Endometrial microvascular endothelial cells (primary cell): ENCODE measurements around the gene DISP2. TPM values are rescaled to one million over a fixed set of nuclear protein-coding genes. Genes with fewer than 3 reads are reported as not detected.

Source experiments
- in situ Hi-C: cut with HindIII; loops from 2 replicates; pipeline ENCODE4 v1.10.0; 2017; ENCODE audit warnings: low sequenced_read_pairs, low pct_unique_long_range_greater_than_20kb; ENCODE audit errors: inconsistent ontology term
- total RNA-seq: library from RNA; depleted of rRNA; stranded (reverse); fragments of >200 nt; gene quantifications from one replicate; pipeline ENCODE4 v1.2.3, GENCODE V29; 2015; ENCODE audit errors: inconsistent ontology term

The DISP2 gene
- total RNA-seq, 1 donor from 2014 or later, result 0.46 TPM

DNA sequence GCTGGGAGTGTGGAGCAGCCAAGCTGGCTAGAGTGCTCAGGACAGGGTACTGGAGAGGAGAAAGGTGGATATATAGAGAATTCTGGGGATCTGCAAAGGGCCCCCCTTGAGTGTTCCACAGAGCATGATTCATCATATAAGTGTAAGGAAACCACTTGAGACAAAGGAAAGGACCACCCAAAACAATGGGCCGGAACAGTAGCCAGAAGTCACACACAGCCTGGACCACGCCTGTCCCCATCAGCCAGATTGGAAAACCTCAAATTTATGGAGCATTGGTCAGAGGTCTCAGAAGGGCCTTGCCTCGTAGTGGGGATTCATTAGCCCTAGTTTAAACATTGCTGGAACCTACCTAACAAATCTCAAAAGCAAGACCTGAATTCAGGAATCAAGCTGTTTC lies 19.6 kb downstream of the DISP2 start:
- in situ Hi-C loops, result no loop called here

DNA sequence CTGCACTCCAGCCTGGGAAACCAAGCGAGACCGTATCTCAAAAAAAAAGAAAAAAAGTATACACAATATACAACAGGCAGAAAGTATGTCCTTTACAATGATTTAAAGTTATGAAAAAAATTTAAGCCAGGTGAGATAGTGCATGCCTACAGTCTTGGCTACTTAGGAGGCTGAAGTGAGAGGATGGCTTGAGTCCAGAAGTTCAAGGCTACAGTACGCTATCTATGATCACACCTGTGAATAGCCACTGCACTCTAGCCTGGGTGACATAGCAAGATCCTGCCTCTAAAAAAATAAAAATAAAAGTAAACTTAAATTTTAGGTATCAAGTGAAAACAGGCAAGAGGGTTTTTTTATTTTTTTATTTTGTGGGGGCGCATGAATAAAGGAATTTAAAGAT lies 21.4 kb downstream of the DISP2 start:
- in situ Hi-C loops, result no loop called here

DNA sequence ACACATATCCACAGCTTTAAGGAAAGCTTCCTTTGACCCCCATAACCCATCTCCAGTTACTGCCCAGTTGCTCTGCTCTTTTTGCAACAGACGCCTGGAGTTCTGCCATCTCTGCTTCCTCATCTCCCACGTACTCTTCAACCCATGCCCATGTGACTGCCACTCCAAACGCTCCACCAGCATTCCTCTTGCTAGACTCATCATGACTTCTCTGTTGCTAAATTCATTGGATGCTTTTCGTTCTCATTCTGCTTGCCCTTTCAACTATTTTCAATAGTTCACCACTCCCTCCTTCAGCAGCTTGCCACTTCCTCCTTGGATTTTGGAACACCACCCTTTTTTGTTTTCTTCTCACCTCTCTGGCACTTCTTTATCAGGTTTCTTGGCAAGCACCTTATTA lies 21.8 kb downstream of the DISP2 start:
- in situ Hi-C loops, result no loop called here

DNA sequence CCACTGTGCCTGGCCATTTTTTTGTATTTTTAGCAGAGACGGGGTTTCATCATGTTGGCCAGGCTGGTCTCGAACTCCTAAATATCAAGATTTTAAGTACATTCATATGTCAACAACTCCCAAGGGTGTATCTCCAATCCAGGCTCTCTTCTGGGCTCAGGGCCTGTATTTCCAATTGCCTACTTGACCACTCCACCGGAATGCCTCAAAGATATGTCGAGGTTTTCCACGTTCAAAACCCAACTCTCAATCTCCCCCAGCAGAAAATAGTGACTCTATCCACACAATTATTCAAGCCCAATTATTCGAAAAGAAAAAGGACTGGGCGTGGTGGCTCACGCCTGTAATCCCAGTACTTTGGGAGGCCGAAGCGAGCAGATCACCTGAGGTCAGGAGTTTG lies 22.6 kb downstream of the DISP2 start:
- in situ Hi-C loops, result no loop called here

DNA sequence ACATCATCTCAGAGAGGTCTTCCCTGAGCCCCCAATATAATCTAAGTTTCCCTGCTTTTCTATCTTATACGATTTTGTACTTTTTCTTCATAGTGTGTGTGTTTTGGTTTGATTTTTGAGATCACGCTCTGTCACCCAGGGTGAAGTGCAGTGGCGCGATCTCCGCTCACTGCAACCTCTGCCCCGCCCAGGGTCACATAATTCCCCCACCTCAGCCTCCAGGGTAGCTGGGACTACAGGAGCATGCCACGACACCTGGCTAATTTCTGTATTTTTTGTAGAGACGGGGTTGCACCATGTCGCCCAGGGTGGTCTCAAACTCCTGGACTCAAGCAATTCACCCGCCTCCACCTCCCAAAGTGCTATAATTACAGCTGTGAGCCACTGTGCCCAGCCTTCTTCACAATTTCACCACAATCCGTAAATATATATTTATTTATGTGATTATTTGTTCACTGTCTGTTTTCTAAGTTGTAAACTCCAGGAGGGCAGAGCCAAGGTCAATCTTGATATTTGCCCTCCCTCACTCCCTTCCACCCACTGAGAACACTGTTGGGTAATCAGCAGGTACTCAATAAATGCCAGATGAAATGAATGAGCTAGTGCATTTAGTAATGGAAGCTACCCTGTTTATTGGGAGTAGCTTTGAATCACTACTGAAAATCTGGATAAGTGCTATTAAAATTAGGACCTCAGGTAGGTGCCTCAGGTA lies 24.0 kb downstream of the DISP2 start:
- in situ Hi-C loops, result no loop called here

DNA sequence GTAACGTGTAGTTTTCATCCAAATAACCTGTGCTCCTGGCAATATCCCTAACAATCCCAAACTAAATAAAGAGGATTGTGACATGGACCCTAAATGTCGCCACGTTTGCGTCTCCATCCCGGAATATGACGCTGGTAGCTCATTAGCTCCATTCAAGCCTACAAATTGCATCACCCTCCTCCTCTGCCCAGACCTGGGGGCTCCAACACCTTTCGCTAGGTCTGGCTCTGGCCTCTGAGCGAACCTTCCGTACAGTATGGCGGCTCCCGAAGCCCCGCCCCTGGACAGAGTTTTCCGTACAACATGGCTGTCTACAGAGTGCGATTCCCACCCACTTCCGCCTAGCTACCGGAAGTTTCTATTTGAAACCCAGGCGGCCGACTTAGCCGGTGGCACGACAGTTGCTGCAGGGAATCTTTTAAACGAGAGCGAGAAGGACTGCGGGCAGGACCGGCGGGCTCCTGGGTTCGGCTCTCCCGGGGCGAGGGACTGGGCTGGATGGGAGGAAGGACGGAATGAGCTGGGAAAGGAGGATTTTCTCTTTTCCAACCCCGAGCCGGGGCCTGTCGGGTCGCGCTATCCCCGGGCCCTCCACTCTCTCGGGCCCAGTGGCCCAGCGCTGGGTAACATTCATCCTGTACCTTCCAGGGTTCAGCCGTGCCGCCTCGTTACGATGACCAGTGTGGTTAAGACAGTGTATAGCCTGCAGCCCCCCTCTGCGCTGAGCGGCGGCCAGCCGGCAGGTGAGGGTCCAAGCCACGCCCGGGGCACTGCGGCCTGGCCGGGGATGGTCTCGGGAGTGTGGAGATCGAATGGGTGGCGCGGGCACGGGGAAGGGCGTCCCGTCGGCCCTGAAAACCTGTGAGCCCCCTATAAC lies 24.8 kb downstream of the DISP2 start, which contains the start of gene KNSTRN:
TSS of gene KNSTRN (plus strand) at position 142 of the 877 bp plus-strand sequence. CDS start at position 257, 115 bp downstream.
- in situ Hi-C loops, result no loop called here

DNA sequence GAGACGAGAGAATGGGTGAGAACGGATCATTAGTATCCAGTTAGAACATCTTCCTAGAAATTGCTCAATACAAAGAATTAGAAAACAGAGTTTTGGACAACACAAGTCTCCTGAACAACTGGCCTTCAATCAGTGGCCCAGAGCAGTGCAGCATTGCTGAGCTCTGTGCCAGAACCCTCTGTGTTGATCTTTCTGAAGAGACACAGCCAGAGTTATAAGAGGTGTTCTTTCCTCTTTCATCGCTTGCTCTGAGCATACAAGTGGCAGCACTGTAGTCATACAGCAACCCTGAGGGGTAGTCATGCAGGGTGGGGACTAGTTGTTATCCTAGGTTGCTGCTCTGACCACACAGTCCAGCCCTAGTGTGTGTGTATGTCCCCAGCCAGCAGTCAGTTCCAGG lies 28.5 kb downstream of the DISP2 start:
- in situ Hi-C loops, result no loop called here

DNA sequence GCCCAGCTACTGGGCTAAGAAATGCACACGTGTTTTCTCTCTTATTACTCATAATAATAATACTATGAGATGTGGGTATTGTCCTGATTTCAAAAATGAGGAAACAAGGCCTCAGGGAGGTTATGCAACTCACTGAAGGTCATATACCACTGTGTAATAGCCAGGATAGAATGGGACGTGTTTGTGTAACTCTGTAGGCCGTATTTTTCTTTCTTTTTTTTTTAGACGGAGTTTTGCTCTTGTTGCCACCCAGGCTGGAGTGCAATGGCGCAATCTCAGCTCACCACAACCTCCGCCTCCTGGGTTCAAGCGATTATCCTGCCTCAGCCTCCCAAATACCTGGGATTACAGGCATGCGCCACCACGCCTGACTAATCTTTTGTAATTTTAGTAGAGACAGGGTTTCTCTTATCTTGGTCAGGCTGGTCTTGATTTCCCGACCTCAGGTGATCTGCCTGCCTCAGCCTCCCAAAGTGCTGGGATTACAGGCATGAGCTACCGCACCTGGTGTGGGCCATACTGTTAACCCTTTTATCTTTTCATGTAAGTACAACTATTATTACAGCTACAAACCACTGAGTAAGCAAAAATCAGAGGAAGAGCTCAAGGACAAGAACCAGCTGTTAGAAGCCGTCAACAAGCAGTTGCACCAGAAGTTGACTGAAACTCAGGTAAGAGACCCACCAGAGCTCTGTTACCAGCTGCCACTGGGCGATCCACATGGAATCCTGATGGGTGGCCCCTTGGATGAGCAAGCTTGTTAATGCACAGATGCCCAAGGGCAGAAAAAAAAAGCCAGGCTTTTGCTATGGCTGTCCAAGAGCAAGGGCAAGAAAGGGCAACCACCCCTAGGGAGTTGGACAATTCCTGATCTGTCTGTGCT lies 31.2 kb downstream of the DISP2 start:
- in situ Hi-C loops, result no loop called here

DNA sequence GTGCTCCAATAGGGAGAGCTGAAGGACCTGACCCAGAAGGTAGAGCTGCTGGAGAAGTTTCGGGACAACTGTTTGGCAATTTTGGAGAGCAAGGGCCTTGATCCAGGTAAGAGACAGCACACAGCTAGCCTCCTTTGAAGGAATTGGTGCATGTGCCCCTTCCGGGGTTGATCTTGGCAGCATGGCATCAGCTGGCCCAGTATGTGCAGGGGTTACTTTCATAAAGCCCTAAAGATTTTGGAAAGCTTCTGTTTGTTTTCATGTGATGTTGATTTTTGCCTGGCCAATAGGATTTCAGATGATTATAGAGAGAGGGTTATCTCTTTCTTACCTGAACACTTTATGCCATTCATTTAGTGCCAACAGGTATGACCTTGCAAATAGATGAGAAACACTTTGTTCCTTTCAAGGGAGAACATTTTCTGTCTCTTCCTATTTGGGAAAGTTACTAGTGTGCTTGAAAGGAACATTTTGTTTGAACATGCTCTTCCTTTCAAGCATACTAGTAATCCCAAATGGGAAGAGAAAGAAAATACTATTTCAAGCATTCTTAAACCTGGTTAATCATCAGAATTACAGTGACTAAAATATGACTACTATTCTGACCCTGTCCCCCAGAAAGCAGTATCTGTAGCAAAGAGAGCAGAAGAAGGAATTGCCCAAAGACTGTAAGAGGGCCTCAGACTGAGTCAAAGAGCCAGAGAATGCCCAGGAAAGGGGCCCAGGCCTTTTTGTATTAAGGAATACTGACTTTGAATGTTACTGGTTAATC lies 32.0 kb downstream of the DISP2 start:
- in situ Hi-C loops, result no loop called here

DNA sequence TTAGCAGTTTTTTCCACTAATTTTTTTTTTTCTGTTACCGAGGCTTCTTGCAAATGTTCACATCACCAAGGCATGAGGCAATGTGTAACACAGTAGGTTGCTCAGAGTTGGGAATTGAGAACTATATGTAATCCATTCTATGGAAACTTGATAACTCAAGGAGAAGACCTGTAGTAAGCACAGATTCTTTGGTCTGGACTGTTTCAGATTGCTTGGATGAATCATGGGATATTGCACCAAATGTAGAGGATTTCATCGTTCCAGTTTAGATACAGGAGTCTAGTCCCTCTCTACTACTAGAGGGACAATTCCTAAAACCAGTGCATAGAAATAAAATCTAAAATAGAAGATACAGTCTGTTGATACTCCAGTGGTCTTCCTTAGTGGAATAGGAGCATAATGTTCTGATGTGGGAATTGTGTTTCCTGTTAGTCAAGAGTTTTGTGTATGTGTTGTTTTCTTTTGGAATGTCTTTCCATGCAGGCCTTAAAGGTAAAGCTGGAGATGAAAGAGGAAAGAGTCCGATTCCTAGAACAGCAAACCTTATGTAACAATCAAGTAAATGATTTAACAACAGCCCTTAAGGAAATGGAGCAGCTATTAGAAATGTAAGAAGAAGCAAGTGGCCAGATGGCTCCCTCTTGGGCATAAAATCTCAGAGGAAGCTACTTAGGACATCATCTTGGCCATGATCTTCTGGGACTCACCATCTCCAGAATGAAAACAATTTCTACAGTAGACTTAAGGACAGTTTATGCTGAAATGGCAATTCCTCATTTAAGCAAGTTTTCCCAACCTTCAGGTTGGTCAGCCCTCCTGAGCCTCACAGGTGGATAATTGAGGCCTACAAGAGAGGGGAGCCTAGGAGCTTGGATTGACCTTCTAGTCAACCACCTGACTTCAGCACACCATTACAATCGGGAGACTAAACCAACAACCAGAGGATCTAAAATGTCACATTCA lies 35.2 kb downstream of the DISP2 start:
- in situ Hi-C loops, result no loop called here

DNA sequence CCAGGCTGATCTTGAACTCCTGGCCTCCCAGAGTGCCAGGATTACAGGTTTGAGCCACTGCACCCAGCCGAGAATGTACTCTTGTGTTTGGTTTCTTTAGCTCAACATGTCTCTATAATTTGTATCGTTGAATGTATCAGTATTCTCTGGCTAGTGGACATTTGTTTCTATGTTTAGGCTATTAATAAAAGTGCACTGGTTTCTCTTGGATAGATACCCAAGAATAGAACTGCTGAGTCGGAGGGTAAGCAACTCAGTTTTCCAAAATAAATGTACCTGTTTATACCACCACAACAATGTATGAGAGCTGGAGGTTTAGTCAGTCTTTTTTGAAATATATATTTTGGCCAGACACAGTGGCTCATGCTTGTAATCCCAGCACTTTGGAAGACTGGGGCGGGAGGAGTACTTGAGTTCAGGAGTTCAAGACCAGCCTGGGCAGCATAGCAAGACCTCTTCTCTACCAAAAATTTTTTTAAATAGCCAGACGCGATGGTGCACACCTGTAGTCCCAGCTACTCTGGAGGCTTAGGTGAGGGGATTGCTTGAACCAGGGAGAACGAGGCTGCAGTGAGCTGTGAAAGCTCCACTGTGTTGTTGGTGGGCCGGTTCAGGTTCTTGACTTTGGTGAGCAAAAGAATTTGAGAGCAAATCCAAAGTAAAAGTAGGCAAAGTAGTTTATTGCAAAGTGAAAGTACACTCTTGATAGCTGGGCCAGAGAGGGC lies 39.8 kb downstream of the DISP2 start:
- in situ Hi-C loops, result no loop called here

DNA sequence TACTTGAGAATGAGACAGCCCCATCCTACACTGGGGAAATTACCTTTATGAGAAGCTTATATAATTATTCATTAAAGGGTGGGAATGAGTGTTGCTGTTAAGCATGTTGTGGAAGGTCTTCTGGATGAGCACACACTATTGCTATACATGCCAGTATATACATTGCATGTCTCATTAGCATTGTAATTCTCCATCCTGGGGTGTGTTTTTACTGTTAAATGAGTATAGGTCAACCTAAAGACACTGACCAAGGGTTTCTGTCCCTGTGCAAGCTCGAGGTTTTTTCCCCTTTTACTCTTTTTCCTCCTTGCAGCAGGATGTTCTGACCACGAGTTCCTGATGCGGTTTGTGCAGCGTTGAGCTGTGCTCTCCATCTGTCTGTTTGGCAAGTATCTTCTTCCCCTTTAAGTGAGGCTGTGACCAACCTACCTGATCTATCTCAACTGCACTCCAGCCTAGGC lies 40.4 kb downstream of the DISP2 start:
- in situ Hi-C loops, result no loop called here

DNA sequence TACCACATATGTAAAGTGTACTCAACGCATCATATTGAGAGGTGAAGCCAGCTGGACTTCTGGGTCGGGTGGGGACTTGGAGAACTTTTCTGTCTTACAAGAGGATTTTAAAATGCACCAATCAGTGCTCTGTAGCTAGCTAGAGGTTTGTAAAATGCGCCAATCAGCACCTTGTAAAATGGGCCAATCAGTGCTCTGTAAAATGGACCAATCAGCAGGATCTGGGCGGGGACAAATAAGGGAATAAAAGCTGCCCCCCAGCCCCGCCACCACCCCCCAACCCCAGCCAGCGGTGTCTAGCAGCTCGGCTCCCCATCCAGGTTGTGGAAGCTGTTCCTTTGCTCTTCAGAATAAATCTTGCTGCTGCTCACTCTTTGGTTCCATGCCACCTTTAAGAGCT lies 41.4 kb downstream of the DISP2 start:
- in situ Hi-C loops, result no loop called here

DNA sequence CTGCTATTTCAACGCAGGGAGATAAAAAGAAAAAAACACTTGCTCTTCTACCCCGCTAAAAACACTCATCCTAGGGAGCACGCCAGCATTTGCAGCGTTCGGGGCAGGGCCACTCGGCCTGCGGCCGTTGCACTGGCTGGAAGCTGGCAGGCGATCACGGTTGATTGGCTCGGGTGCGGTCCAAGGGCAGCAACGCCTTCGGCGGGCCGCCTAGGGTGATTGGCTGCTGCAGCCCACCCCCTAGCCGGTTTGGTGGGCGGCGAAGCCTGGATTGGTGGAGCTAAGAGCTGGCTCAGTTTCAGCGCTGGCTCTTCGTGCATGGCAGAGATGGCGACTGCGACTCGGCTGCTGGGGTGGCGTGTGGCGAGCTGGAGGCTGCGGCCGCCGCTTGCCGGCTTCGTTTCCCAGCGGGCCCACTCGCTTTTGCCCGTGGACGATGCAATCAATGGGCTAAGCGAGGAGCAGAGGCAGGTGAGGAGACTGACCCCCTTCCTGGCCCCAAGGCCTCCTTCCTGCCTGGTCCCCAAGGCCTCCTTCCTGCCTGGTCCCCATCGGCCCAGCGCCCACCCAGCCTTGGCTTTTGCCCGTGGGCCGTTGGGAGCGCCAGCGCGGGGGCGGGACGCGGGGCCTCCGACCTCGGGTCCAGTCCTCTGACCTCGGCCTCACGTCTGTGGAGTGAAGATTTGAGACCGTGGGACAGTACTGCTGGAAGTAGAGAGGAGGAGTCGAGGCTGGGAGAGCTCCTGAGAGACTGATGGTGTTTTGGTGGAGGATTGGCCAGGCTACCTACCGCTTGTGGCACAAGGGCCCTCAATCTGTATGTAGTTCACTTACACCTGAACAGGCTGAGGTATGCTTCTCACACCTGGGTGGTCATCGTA lies 47.7 kb downstream of the DISP2 start, which contains the start of gene IVD:
TSS of gene IVD (plus strand) at position 295 of the 881 bp plus-strand sequence. CDS start at position 328, 33 bp downstream.
- in situ Hi-C loops, result no loop called here

DNA sequence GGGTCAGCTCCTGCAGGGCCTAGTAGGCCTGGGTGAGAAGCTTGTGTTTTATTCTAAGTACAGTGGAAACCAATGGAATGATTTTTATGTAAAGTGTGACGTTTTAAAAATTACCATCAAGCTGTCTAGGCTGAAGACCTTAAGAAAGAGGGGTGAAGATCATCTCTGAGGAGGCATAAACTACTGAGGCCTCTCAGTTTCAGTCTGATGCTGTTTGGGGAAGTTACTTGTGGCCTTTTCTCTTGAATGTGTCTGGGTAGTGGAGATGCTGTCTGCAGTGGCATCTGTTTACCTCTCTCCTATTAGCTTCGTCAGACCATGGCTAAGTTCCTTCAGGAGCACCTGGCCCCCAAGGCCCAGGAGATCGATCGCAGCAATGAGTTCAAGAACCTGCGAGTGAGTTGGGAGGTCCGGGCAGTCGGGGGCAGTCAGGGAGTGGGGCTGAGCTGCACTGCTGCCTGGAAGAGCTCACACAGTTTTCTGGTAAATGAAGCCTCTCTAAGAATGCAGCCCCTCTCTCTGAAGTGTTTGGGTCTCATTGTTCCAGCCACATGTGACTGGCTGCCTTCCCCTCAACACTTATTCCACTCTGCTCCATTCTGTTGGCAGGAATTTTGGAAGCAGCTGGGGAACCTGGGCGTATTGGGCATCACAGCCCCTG lies 49.4 kb downstream of the DISP2 start:
- in situ Hi-C loops, result no loop called here
